Activated CD4-positive, alpha-beta memory T cell treated with anti-CD3 and anti-CD28 coated beads for 36 hours (primary cell): ENCODE results near the gene COMTD1. TPM values are rescaled to one million over a fixed set of nuclear protein-coding genes. Genes with fewer than 3 reads are reported as not detected.
A peak's percentile ranks its signal among the peaks of the same experiment; 100 is the strongest.

Source experiments
- CTCF ChIA-PET: fragments of 350-600 bp; sonication (Branson Sonifier 250); formaldehyde crosslinking; loops from one replicate; lab custom pipeline; 2021; ENCODE audit warnings: antibody characterized with exemption, inconsistent platforms; lab: Charles Lee
- POLR2A ChIA-PET: fragments of 350-600 bp; sonication (Branson Sonifier 250); formaldehyde crosslinking; loops from one replicate; lab custom pipeline; 2021; ENCODE audit warnings: antibody characterized with exemption; lab: Charles Lee
- DNase-seq: peaks from one replicate; pipeline ENCODE4 v3.0.0-alpha.2; 2020
- H3K27ac Mint-ChIP-seq: one replicate; pipeline ENCODE4 v1.8.0; 2021; ENCODE audit warnings: mixed read lengths
- H3K27me3 Mint-ChIP-seq: one replicate; pipeline ENCODE4 v1.8.0; 2021; ENCODE audit warnings: mixed read lengths
- H3K36me3 Mint-ChIP-seq: one replicate; pipeline ENCODE4 v1.8.0; 2021; ENCODE audit warnings: mixed read lengths
- H3K4me1 Mint-ChIP-seq: one replicate; pipeline ENCODE4 v1.8.0; 2021; ENCODE audit warnings: low read depth, mixed read lengths
- H3K4me3 Mint-ChIP-seq: one replicate; pipeline ENCODE4 v1.8.0; 2021; ENCODE audit warnings: mild to moderate bottlenecking, mixed read lengths
- H3K9me3 Mint-ChIP-seq: one replicate; pipeline ENCODE4 v1.8.0; 2021; ENCODE audit warnings: mixed read lengths
- intact Hi-C: fragments of 100-400 bp; cut with micrococcal nuclease; formaldehyde crosslinking; loops from one replicate; pipeline ENCODE4 v1.15.1; 2023
- total RNA-seq, 2 experiments: library from RNA; stranded (reverse); gene quantifications; one replicate each; pipeline ENCODE4 v1.2.3, GENCODE V29; 2021

Gene COMTD1
- total RNA-seq, 2 experiments from 2014 or later = 40.0 to 41.3 TPM

DNA sequence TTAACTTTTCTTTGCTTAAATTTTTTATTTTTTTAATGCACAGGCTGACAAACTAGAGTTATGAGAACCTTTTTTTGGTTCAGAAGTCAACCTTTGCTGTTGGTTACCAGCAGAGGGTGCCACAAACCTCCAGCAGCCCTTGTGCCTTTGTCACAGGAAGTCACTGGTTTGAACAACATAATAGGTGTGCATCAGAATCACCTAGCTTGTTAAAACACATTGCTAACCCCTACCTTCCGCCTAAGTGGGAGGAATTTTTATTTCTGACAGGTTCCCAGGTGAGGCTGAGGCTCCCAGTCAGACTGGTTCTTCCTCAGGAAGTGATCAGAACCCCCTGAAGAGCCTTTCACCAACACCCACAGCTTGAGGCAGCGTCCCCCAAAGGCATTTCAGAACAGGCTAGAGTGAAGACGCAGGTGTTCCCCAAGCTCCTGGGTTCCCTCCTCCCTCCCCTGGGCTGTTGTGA lies 47.8 kb downstream of the COMTD1 start:
- Mint-ChIP-seq H3K36me3 (no peaks in the 10 kb centered on the region), H3K27ac (peak overlapping the region; percentile 56), H3K4me1 (peaks cover 9% of the 10 kb centered on the region), H3K4me3 (no peak overlapping the region), H3K27me3 (no peaks in the 10 kb centered on the region), H3K9me3 (no peaks in the 10 kb centered on the region)
- intact Hi-C loops = loop anchor here (1.0 kb wide), 3 partner anchors 23 to 48 kb away; no protein-coding TSS in a partner anchor
- CTCF ChIA-PET = interaction anchor here (0.6 to 3.9 kb wide), 17 partner anchors 8 to 829 kb away, joined by 3 to 109 read pairs (median 5); partner anchors contain the start of genes COMTD1 and VDAC2
- DNase-seq = peak; percentile 75
- POLR2A ChIA-PET = interaction anchor here (0.7 to 2.4 kb wide), 5 partner anchors 20 to 47 kb away, joined by 3 to 14 read pairs (median 3); partner anchors contain the start of genes COMTD1 and VDAC2

DNA sequence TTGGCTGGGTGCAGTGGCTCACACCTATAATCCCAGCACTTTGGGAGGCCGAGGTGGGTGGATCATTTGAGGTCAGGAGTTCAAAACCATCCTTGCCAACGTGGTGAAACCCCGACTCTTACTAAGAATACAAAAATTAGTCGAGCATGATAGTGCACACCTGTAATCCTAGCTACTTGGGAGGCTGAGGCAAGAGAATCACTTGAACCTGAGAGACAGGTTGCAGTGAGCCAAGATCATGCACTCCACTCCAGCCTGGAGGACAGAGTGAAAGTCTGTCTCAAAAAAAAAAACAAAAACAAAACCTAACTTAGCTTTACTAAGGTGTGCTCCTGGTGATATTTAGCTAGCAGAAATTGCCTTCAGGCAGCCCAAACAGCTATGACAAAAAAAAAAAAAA lies 49.4 kb downstream of the COMTD1 start:
- Mint-ChIP-seq H3K9me3 (no peaks in the 10 kb centered on the region), H3K27ac (peak overlapping the region; percentile 21), H3K36me3 (no peaks in the 10 kb centered on the region), H3K4me3 (no peak overlapping the region), H3K27me3 (no peaks in the 10 kb centered on the region), H3K4me1 (peaks cover 12% of the 10 kb centered on the region)
- DNase-seq = no peak
- intact Hi-C loops = no loop called here
- POLR2A ChIA-PET = interaction anchor here (0.6 to 2.4 kb wide), 2 partner anchors 24 to 1139 kb away, joined by 3 to 14 read pairs; partner anchors contain the start of gene VDAC2
- CTCF ChIA-PET = interaction anchor here (0.8 to 3.9 kb wide), 2 partner anchors 47 to 73 kb away, joined by 3 to 109 read pairs; partner anchors contain the start of gene COMTD1

Other genes with a start within 250 kb of the COMTD1 start
- gene SAMD8, start 124.3 kb downstream of the COMTD1 start, total RNA-seq = 10 to 100 TPM; 18.5 to 20.5 TPM
- 100 to 1,000 TPM; 217 to 221 TPM for gene VDAC2, start 25.2 kb downstream of the COMTD1 start, total RNA-seq
- gene ZNF503, start 165.8 kb upstream of the COMTD1 start, total RNA-seq = under 1 TPM; 0.38 to 0.56 TPM
- gene LRMDA, start 195.7 kb upstream of the COMTD1 start, total RNA-seq = not detected